ENCODE data around the gene TBC1D25. TPM values are rescaled to one million over a fixed set of nuclear protein-coding genes. Genes with fewer than 3 reads are reported as not detected.
"Not testable (repeated sequence)": the region's sequence is repeated elsewhere in the genome, so short reads cannot be mapped to it uniquely, and the experiment has no call there.

The TBC1D25 gene
- total RNA-seq, 3 donors from 2014 or later = 11.3 to 13.0 (median 12.5) TPM

DNA sequence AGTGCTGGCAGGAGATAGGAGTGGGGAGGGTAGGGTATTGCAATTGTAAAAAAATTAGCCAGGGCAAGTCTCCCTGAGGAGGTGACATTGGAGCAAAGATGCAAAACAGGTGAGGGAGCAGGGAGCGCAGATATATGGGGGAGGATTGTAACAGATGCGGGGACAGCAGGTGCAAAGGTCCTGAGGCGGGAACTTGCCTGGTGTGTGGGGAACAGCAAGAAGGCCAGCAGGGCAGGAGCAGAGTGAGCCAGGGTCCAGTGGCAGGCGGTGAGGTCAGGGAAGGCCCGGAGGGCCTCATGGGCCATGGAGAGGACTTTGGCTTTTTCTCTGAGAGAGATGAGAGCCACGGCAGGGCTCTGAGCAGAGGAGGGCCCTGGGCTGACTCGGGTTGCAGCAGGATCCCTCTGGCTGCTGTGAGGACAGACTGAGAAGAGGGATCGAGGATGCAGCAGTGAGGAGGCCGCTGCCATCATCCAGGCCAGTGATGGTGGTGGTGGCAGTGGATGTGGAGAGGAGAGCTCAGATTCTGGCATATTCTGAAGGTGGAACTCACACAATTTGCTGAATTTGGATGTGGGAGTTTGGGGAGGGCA, 24.6 kb upstream of the TBC1D25 start:
- H3K4me3 ChIP-seq = no peak overlapping the region
- H3K9me3 ChIP-seq = no peaks in the 10 kb centered on the region
- no peaks in the 10 kb centered on the region for H3K36me3 ChIP-seq
- TF ChIP-seq POLR2A (IDR thresholded peaks at IDR 0.05) = no peak
- TF ChIP-seq POLR2AphosphoS5 (IDR thresholded peaks at IDR 0.05) = no peak
- TF ChIP-seq, protein P1, sequence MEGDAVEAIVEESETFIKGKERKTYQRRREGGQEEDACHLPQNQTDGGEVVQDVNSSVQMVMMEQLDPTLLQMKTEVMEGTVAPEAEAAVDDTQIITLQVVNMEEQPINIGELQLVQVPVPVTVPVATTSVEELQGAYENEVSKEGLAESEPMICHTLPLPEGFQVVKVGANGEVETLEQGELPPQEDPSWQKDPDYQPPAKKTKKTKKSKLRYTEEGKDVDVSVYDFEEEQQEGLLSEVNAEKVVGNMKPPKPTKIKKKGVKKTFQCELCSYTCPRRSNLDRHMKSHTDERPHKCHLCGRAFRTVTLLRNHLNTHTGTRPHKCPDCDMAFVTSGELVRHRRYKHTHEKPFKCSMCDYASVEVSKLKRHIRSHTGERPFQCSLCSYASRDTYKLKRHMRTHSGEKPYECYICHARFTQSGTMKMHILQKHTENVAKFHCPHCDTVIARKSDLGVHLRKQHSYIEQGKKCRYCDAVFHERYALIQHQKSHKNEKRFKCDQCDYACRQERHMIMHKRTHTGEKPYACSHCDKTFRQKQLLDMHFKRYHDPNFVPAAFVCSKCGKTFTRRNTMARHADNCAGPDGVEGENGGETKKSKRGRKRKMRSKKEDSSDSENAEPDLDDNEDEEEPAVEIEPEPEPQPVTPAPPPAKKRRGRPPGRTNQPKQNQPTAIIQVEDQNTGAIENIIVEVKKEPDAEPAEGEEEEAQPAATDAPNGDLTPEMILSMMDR (IDR thresholded peaks at IDR 0.05) = no peak
- no peak for DNase-seq (ENCODE audit: low spot score in 2 of 2)
- intact Hi-C loops (cut with DNase I; ENCODE audit: low total_unique reads) = no loop called here
- no peak overlapping the region for H3K27ac ChIP-seq
- H3K4me1 ChIP-seq = no peaks in the 10 kb centered on the region
- H3K27me3 ChIP-seq = peaks cover 0 to 33% of the 10 kb centered on the region in 2 donors

DNA sequence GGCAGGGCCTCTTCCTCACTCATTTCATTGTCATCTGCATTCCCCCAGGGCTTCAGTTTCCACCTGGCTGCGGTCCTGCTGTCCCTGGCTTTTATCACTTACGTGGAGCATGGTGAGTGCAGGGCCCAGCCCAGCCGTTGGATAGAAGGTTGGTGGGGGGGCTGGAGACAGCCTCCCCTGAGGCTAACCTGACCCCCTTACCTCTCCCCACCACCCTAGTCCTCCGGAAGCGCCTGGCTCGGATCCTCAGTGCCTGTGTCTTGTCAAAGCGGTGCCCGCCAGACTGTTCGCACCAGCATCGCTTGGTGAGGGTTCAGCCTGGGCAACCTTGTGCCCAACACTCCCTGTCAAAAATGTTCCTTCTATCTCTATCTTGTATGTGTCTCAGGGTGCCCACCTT, 23.7 kb upstream of the TBC1D25 start:
- Histone ChIP-seq H3K27me3 (peaks cover 0 to 32% of the 10 kb centered on the region in 2 donors), H3K4me3 (no peak overlapping the region), H3K4me1 (no peaks in the 10 kb centered on the region), H3K36me3 (no peaks in the 10 kb centered on the region), H3K9me3 (no peaks in the 10 kb centered on the region), H3K27ac (no peak overlapping the region)
- DNase-seq (ENCODE audit: low spot score in 2 of 2) = no peak
- intact Hi-C loops (cut with DNase I; ENCODE audit: low total_unique reads) = no loop called here
- no peak for TF ChIP-seq POLR2A (IDR thresholded peaks at IDR 0.05)
- TF ChIP-seq, protein P1 (IDR thresholded peaks at IDR 0.05) = no peak
- TF ChIP-seq POLR2AphosphoS5 (IDR thresholded peaks at IDR 0.05) = no peak

DNA sequence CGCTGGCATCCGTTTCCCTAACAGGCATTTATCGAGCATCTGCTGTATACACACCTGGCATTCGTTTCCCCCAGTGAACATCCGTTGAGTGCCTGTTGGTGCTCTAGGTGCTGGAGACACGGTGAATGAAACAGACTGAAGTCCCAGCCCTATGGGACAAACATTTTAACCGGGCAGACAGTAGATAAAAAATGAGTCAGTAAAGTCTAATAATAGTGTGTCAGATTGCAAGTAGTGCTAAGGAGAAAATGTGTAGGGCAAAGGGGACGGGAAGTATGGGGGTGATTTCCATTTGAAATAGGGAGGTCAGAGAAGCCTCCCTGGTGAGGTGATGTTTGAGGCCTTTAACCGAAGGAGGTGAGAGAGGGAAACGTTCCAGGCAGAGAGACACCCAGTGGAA, 23.2 kb upstream of the TBC1D25 start:
- H3K9me3 ChIP-seq = no peaks in the 10 kb centered on the region
- DNase-seq (ENCODE audit: low spot score in 2 of 2) = no peak
- H3K27ac ChIP-seq = no peak overlapping the region
- H3K4me1 ChIP-seq = no peaks in the 10 kb centered on the region
- no peaks in the 10 kb centered on the region for H3K36me3 ChIP-seq
- no peak overlapping the region for H3K4me3 ChIP-seq
- intact Hi-C loops (cut with DNase I; ENCODE audit: low total_unique reads) = no loop called here
- TF ChIP-seq POLR2AphosphoS5 (IDR thresholded peaks at IDR 0.05) = no peak
- no peak for TF ChIP-seq POLR2A (IDR thresholded peaks at IDR 0.05)
- TF ChIP-seq, protein P1 (IDR thresholded peaks at IDR 0.05) = no peak
- peaks cover 0 to 28% of the 10 kb centered on the region in 2 donors for H3K27me3 ChIP-seq

DNA sequence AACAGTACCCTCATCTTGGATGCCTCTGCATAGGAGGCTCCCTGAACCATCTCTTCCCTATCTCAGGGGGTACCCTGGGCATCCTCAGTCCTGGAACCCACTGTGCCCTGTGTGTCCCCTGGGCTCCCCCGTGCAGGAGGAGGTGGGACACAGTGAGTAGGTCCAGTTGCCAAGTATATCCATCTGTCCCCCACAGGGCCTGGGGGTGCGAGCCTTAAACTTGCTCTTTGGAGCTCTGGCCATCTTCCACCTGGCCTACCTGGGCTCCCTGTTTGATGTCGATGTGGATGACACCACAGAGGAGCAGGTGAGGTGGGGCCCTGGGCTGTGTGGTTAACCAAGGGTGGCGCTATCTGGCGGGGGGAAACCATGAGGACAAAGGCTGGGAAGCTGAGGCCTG, 22.5 kb upstream of the TBC1D25 start:
- intact Hi-C loops (cut with DNase I; ENCODE audit: low total_unique reads) = no loop called here

DNA sequence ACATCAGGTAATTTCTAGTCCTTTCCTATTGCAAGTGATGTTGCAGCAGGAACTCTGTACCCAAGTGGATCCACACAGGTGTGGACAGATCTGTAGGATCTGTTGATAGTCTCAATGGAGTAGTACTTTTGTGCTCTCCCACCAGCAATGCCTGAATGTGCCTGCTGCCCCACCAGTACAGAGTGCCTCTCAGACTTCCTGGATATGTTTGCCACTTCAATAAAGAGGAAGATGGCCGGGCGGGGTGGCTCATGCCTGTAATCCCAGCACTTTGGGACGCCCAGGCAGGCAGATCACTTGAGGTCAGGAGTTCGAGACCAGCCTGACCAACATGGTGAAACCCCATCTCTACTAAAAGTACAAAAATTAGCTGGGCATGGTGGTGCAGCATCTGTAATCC, 20.0 kb upstream of the TBC1D25 start:
- intact Hi-C loops (cut with DNase I; ENCODE audit: low total_unique reads); H3K4me1 ChIP-seq; H3K36me3 ChIP-seq; H3K27ac ChIP-seq; H3K4me3 ChIP-seq; DNase-seq (ENCODE audit: low spot score in 2 of 2); H3K9me3 ChIP-seq: not testable (repeated sequence)
- peaks cover 0 to 13% of the 10 kb centered on the region in 2 donors for H3K27me3 ChIP-seq

More for the DNA sequence above, 22.5 kb upstream of the TBC1D25 start:
- H3K36me3 ChIP-seq = no peaks in the 10 kb centered on the region
- H3K9me3 ChIP-seq = no peaks in the 10 kb centered on the region
- H3K4me1 ChIP-seq = no peaks in the 10 kb centered on the region
- no peak overlapping the region for H3K4me3 ChIP-seq
- peaks cover 0 to 26% of the 10 kb centered on the region in 2 donors for H3K27me3 ChIP-seq
- TF ChIP-seq POLR2A (IDR thresholded peaks at IDR 0.05) = no peak
- TF ChIP-seq, protein P1 (IDR thresholded peaks at IDR 0.05) = no peak
- no peak for TF ChIP-seq POLR2AphosphoS5 (IDR thresholded peaks at IDR 0.05)
- DNase-seq (ENCODE audit: low spot score in 2 of 2) = no peak
- no peak overlapping the region for H3K27ac ChIP-seq

All from breast epithelium (tissue), 4 donors.